Transverse colon (tissue), 4 donors: ENCODE measurements around the gene FURIN. TPM values are rescaled to one million over a fixed set of nuclear protein-coding genes. Genes with fewer than 3 reads are reported as not detected.

ENCODE experiments used
- DNase-seq: peaks from one replicate; pipeline ENCODE4 v3.0.0-alpha.2; 2019
- H3K27ac ChIP-seq, 4 donors: fragments of 200-600 bp; sonication (generic); 2 replicates each; pipeline ENCODE4 v1.5.1; 2016 to 2018; ENCODE audit warnings: inconsistent platforms in 4 of 4
- H3K27me3 ChIP-seq: fragments of 200-600 bp; sonication (generic); 2 replicates; pipeline ENCODE4 v1.5.1; 2017; ENCODE audit warnings: inconsistent platforms
- H3K36me3 ChIP-seq, 4 donors: fragments of 200-600 bp; sonication (generic); 2 replicates each; pipeline ENCODE4 v1.5.1; 2017 to 2019; ENCODE audit warnings: inconsistent platforms in 4 of 4
- H3K4me1 ChIP-seq, 4 donors: fragments of 200-600 bp; sonication (generic); 2 replicates each; pipeline ENCODE4 v1.5.1; 2017 to 2020; ENCODE audit warnings: inconsistent platforms in 4 of 4
- H3K4me3 ChIP-seq, 4 donors: fragments of 200-600 bp; sonication (generic); 1 replicate in 1 of 4; 2 replicates in 3 of 4; pipeline versions ENCODE4 v1.5.1 to v1.6.1; 2017 to 2019; ENCODE audit warnings: inconsistent platforms in 4 of 4
- H3K9me3 ChIP-seq, 2 donors: fragments of 200-600 bp; sonication (generic); 2 replicates each; pipeline ENCODE4 v1.5.1; 2017 to 2019; ENCODE audit warnings: inconsistent platforms in 2 of 2
- CTCF ChIP-seq, 5 experiments: fragments of 200-600 bp in 3 of 5; fragments of 450-650 bp in 2 of 5; sonication (generic) in 3 of 5; IDR thresholded peaks; 1 replicate in 2 of 5; 2 replicates in 3 of 5; pipeline ENCODE4 v1.5.1; 2016 to 2017; ENCODE audit warnings: antibody characterized with exemption in 5 of 5, inconsistent platforms in 3 of 5, mild to moderate bottlenecking in 2 of 5, moderate library complexity in 1 of 5
- EP300 ChIP-seq: sonication (generic); formaldehyde crosslinking; IDR thresholded peaks from one replicate; pipeline ENCODE4 v1.6.1; 2017; ENCODE audit warnings: antibody characterized with exemption, low read depth
- POLR2A ChIP-seq: fragments of 450-650 bp; IDR thresholded peaks from one replicate; pipeline ENCODE4 v1.6.1; 2016; ENCODE audit warnings: antibody characterized with exemption, mild to moderate bottlenecking, moderate library complexity
- POLR2AphosphoS5 ChIP-seq, 3 donors: sonication (generic); formaldehyde crosslinking; IDR thresholded peaks; one replicate each; pipeline ENCODE4 v1.6.1; 2016; ENCODE audit warnings: antibody characterized with exemption in 3 of 3
- WGBS, 2 donors: methylation state at CpG; one replicate each; pipeline ENCODE4 v1.1.5; 2018; ENCODE audit warnings: low coverage in 1 of 2; 5-methylcytosine and 5-hydroxymethylcytosine counted together
- in situ Hi-C, 4 donors: fragments of 200-750 bp; cut with MboI; loops; one replicate each; pipeline versions ENCODE4 v1.15.0 to v1.15.1; 2017; ENCODE audit warnings: low sequenced_read_pairs in 3 of 4, low pct_ligation_motif_present in 1 of 4, low pct_unique_long_range_greater_than_20kb in 1 of 4
- intact Hi-C: fragments of 100-400 bp; cut with DNase I; formaldehyde crosslinking; loops from one replicate; pipeline ENCODE4 v1.15.1; 2023; ENCODE audit warnings: low total_unique reads
- total RNA-seq, 4 donors: library from RNA; depleted of rRNA; stranded (reverse); fragments of >200 nt; gene quantifications; one replicate each; pipeline ENCODE4 v1.1.0, GENCODE V29; 2016

Gene FURIN
- total RNA-seq, 4 donors from 2014 or later: 64.6 to 109 (median 80.6) TPM

- peaks cover 6 to 35% (median 23%) of the 10 kb centered on the region in 4 donors for H3K4me1 ChIP-seq
- 71% methylated on average over 4 of the region's 13 CpGs; no CpG with 5 or more reads in 1 of the 2 donors for WGBS, 2 donors
- no peak for TF ChIP-seq EP300
- TF ChIP-seq POLR2A: no peak
- TF ChIP-seq CTCF (IDR thresholded peaks at IDR 0.05): no peak
- TF ChIP-seq POLR2AphosphoS5 (IDR thresholded peaks at IDR 0.05): no peak
- H3K4me3 ChIP-seq: no peak overlapping the region
- no peak for DNase-seq
- H3K9me3 ChIP-seq: no peaks in the 10 kb centered on the region
- no peaks in the 10 kb centered on the region for H3K27me3 ChIP-seq
- no peak overlapping the region for H3K27ac ChIP-seq
- intact Hi-C loops: loop anchor here (10.0 kb wide), 1 partner anchor 172 kb away; the partner anchor contains the start of gene BLM
- H3K36me3 ChIP-seq: no peaks in the 10 kb centered on the region
- in situ Hi-C loops: loop anchor here (5.0 to 25.0 kb wide), 4 partner anchors 225 to 575 kb away; no protein-coding TSS in a partner anchor
These were observed 18.7 kb downstream of the FURIN start for GRCh38 chr15:90887037-90887481.

- H3K4me3 ChIP-seq: no peak overlapping the region
- no peaks in the 10 kb centered on the region for H3K9me3 ChIP-seq
- no peak for DNase-seq
- TF ChIP-seq POLR2A: no peak
- no peak for TF ChIP-seq CTCF (IDR thresholded peaks at IDR 0.05)
- TF ChIP-seq EP300: no peak
- TF ChIP-seq POLR2AphosphoS5 (IDR thresholded peaks at IDR 0.05): no peak
- in situ Hi-C loops (loop anchor here (5.0 to 25.0 kb wide), 4 partner anchors 227 to 577 kb away; no protein-coding TSS in a partner anchor), intact Hi-C loops (loop anchor here (10.0 kb wide), 1 partner anchor 175 kb away; the partner anchor contains the start of gene BLM)
- 79% methylated on average over 18 of the region's 18 CpGs; no CpG with 5 or more reads in 1 of the 2 donors for WGBS, 2 donors
- H3K36me3 ChIP-seq: no peaks in the 10 kb centered on the region
- H3K4me1 ChIP-seq: peaks cover 6 to 20% (median 13%) of the 10 kb centered on the region in 4 donors
- H3K27ac ChIP-seq: no peak overlapping the region
- H3K27me3 ChIP-seq: no peaks in the 10 kb centered on the region
These were observed 20.9 kb downstream of the FURIN start for GRCh38 chr15:90889313-90889730.

- whole genome bisulfite sequencing, 2 donors: 91% methylated on average over 28 of the region's 31 CpGs; no CpG with 5 or more reads in 1 of the 2 donors
- in situ Hi-C loops (loop anchor here (5.0 to 25.0 kb wide), 4 partner anchors 228 to 578 kb away; no protein-coding TSS in a partner anchor), intact Hi-C loops (loop anchor here (10.0 kb wide), 1 partner anchor 175 kb away; the partner anchor contains the start of gene BLM)
- TF ChIP-seq POLR2A (no peak), CTCF (IDR thresholded peaks at IDR 0.05) (no peak), EP300 (no peak), POLR2AphosphoS5 (IDR thresholded peaks at IDR 0.05) (no peak)
- DNase-seq: no peak
- H3K4me3 ChIP-seq: no peak overlapping the region
- H3K36me3 ChIP-seq: no peaks in the 10 kb centered on the region
- peaks cover 2 to 15% (median 7%) of the 10 kb centered on the region in 4 donors for H3K4me1 ChIP-seq
- H3K9me3 ChIP-seq: no peaks in the 10 kb centered on the region
- no peak overlapping the region for H3K27ac ChIP-seq
- no peaks in the 10 kb centered on the region for H3K27me3 ChIP-seq
These were observed 21.5 kb downstream of the FURIN start for GRCh38 chr15:90889736-90890456.

- intact Hi-C loops: no loop called here
- H3K36me3 ChIP-seq: no peaks in the 10 kb centered on the region
These were observed 22.5 kb downstream of the FURIN start for GRCh38 chr15:90890839-90891238.

More at GRCh38 chr15:90890839-90891238, 22.5 kb downstream of the FURIN start:
- Histone ChIP-seq H3K27me3 (no peaks in the 10 kb centered on the region), H3K9me3 (no peaks in the 10 kb centered on the region), H3K4me1 (peaks cover 0 to 5% (median 2%) of the 10 kb centered on the region in 4 donors), H3K4me3 (no peak overlapping the region), H3K27ac (no peak overlapping the region)
- no peak for TF ChIP-seq POLR2AphosphoS5 (IDR thresholded peaks at IDR 0.05)
- TF ChIP-seq EP300: no peak
- TF ChIP-seq POLR2A: no peak
- TF ChIP-seq CTCF (IDR thresholded peaks at IDR 0.05): no peak
- WGBS, 2 donors: 82% methylated on average over 5 of the region's 12 CpGs; no CpG with 5 or more reads in 1 of the 2 donors
- no peak for DNase-seq
- in situ Hi-C loops: loop anchor here in 2 of 4 donors (25.0 kb wide), 2 partner anchors 229 to 579 kb away; no protein-coding TSS in a partner anchor
